HG03045 (cell line): ENCODE data around the gene NTNG1.

Source experiments
- ATAC-seq: cut with Tn5 transposase; IDR thresholded peaks from one replicate; pipeline ENCODE4 v1.9.1; 2021; ENCODE audit warnings: mild to moderate bottlenecking, moderate library complexity; ENCODE audit not compliant: unreplicated experiment

NTNG1 gene

DNA sequence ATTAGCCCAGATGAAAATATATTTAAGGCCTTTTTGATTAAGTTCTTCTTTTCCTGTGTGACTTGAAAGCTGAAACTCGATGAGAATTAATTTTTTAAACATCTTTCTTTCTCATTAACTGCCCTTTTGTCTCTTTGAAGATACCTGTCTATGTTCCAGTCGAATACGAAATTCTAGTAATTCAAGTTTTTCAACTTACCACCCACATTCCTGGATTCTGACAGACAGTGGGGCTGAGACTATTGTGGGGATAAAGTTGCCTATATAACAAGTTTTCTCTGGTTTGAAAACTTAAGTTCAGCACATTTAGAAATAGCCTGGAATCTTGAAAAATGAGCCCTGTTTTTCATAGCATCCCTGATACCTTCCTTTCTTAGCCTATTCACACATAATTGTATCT lies 114.6 kb downstream of the NTNG1 start:
- ATAC-seq: no peak

DNA sequence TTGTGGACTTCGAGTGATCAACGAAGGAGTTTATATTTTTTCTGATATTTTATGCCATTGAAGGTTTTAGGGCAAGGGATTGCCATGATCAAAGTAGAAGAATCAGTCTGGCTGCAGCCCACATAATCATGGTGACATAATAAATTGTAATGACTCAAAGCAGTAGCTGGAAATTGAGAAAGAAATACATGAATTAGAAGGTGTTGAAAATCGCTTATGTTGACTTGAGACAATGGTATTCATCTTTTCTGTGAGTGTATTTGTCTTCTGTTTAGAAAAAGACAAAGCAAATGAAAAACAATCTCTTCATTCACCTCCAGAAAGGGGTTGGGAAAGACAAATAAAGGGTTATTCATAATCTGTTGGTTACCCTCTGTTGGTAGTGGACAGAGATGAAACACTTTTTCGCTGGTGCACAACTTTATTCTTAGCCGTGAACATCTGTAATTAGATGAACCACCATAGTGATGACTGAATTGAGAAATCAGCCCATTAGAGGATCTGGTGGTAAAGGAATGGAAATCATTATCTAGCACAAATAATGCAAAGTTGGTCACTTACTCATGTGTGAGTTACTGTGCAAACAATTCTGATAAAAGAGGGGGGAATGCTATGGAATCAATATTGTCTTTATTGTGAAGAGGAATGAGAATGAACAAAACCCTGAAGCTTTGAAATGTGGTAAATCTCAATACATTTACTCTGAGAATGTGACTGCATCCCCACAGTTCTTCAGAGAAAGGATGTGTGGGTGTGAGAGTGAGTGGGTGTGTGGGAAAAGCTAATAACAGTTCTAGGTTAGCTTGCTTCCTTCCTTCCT lies 121.8 kb downstream of the NTNG1 start:
- ATAC-seq: no peak

DNA sequence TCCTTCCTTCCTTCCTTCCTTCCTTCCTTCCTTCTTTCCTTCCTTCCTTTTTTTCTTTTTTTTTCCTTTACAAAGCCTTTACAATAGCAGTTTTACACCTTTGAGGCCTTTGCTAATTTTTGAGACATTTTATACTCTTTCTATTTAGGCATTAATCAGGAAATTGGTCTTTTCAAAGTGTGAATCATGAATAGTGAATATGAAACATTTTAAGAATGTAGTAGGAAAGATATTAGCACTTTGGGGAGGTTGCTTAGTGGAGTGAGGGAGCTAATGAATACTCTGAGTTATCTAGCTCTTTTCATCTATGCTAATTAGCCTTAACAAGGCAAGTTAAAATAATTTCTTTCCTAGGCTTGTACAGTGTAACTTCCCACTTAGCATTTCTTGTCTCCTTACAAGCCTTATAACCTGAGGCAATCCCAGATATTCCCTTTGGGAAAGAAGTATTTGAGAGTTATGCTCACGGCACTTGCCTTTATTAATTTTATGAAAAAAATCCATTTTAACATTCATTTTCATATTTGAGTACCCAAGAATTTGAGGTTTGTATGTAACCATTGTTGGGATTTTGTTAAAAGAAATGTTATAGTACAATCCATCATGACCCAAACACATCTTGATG lies 122.6 kb downstream of the NTNG1 start:
- no peak for ATAC-seq

DNA sequence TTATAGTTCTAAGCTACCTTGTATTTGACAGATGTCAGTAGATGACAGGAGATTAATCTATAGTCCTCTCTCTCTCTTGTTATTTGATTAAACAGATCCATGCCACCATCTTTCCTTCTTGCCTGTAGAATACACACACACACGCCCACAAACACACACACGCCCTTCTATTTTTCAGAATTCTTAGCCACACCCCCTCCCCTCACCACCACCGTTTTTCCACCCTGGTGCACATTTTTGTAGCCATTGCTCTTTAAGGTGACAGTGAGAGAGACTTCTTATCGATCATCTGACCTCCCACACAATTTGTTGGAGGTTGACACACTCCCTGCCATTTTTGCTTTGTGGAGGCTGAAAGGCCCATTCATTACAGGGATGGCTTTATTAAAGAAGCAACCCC lies 123.2 kb downstream of the NTNG1 start:
- ATAC-seq: no peak

DNA sequence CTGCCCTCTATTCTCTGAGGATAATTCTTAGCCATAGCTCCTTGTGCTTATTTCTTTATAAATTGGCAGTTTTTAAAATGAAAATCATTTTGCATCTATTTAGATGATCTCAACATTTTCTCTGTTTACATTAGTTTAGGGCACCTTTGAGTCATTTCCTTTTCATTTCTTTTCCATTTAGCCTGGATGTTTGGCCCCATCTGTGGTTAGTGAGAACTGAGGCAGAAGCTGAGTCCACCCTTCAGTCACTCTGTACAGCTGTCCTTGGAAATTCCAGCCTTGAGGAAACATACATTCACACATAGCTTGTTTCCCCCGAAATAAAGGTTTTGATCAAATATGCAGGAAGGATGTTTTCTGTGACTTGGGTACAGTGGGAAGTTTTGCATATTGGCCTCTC lies 123.7 kb downstream of the NTNG1 start:
- no peak for ATAC-seq

DNA sequence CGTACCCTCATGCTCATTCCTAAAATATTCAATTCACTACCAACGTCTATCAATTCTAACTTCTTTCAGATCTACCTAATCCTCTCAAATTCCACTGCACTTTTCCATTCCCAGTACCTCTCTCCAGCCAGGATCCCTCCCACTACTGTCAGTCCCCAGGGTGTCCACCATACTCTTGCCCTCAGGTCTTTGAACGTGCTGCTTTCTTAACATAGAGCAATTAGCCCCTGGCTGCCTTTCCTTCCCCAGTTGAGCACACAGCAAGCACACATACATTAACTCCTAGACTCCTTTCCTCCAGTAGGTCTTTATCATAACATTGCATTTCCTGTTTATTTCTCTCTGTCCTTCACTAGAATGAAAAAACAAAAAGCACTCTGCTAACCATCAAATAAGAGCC lies 126.7 kb downstream of the NTNG1 start:
- ATAC-seq: no peak

DNA sequence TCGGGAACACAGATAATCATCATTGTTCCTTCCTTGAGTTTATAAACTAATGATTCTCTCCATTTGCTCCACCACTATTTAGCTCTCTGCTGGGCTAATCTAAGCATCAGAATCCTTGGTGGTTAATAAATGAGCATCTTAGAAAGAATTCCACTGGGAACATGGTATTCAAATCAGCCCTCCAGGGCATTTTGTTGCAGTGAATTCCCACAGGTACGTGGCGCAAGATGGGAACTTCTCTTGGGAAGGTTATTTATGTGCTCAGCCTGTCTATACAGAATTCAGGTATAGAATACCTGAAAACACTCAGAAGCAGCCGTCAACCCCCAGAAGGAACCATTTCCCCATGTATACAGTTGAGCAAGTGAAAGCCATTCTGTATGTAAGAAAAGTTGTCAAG lies 131.5 kb downstream of the NTNG1 start:
- ATAC-seq: no peak

DNA sequence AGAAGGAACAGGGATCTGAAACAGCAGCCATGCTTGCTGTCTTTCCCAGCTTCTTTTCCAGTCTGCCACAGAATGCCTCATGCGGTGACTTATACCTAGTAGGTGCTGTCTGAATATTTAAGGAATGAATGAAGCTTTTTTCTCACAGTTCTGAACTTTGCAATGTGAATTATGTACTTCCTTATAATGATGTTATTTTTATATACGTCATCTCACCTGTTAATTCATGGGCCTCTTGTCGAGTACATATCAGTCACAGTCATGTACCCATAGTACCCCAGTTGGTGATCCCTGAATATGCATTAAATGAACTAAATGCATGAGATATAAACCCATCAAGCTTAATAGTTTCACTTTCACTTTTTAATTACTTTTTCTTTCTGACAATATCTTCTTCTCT lies 132.7 kb downstream of the NTNG1 start:
- ATAC-seq: no peak

DNA sequence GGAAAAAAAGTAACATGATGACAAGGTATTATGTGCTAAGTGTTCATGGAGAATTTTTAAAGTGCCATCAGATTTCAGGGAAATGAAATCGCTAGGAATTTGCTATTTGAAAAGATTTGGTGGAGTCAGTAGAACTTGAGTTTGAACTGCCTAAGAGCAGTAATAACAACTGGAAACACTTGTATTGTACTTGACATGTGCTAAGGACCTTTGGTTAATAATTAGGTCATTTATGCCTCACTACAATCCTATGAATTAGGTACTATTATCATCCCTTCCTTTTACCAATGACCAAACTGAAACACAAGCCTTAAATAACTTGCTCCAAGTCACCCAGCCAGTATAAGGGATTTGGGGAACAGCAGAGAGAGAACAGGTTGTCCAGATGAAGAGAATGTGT lies 133.4 kb downstream of the NTNG1 start:
- no peak for ATAC-seq

DNA sequence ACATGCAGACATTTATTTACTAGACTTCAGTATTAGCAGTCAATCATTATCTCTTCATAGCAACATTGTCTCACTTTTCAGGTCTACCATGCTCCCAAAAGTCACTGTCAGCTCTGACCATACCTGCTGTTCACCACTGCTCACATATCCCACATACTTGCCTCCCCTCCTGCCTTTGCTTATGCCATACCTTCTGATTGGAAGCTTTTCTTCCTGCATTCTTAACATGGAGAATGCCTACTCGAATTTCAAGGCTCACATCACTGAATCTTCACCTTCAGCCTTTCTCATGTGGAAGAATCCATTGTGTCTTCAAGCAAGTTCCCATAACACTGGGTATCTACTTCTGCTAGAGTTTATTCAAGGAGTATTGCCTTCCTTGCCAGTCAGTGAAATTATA lies 135.4 kb downstream of the NTNG1 start:
- no peak for ATAC-seq

DNA sequence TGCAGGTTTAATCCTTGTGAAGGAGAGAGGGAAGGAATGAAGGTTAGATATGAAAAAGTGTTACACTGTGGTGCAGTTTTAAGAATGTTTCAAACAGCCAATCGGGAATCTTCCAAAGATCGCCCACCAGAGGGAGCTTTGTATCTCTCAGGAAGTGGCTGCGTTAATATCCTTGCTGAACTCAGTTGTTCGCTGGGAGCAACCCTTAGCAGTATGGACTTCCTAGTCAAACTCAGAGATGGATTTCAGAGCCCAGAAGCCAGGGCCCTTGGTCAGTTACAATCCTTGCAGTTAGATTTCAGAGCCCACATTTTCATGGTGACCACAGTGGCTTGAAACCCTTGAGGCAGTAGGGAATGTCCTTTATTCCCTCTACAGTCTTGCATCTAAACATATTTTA lies 136.2 kb downstream of the NTNG1 start:
- no peak for ATAC-seq

DNA sequence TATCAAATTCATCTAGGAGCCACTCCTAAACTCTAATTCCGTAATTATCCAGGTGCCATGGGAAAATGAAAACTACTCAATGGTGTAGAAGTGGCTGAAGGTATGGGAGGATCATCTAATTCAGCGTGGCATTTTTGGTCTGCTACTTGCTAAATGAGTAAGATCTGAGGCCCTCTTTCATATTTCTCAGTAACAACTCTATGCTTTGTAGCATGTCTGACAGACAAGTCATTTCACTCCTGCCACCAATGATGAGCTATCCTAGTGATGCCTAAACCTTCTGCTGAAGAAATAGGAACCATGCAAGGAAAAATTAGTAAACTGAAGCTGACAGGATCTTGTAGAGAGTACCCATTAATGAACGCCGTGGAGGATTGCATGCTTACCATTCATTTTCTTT lies 145.3 kb downstream of the NTNG1 start:
- peak; percentile 67 for ATAC-seq

DNA sequence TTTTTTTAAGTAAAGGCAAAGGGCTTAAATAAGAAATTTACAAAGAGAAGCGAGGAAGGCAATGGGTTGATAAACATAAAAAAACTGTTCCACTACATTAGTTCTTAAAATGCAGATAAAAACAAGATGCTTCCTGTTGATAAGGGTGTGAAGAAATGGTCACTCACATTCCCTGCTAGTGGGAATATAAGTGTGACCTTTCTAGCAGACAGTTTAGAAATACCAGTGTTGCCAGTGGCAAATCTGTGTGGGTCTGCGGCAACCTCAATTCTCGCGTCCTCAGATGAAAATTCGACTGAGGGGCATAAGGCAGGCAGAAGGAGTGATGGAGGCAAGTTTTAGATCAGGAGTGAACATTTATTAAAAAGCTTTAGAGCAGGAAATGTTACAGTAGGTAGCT lies 151.1 kb downstream of the NTNG1 start:
- no peak for ATAC-seq

DNA sequence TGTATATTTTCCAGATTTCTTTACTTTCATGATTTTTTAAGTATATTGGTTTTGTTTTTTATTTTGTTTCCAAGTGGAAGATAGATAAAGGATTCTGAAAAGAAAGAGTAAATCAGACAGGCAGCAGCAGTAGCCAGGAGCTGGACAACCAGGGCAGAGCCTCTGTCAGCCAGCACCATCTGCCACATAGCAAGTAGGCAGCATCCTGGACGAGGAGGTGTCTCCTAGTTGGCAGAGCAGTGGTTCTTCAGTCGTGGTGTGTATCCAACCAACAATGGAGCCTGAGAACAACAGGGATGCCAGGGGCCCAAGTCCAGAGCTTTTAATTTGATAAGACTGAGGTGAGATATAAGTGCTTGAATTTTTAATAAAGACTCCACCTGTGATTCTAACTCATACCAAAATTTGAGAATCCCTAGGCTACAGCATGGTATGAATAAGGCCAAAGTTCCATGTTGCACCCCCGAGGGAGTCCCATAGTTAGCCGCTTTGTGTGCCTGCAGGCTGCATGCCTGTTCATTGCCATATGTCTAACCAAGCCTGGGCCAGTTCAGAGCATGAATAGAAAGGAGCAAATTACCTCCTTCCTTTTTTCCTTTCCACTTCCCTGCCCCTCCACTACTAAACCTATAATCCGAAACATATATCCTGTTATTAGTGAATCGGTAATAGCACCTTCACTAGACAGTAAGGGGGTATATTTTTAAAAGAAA lies 153.2 kb downstream of the NTNG1 start:
- no peak for ATAC-seq

DNA sequence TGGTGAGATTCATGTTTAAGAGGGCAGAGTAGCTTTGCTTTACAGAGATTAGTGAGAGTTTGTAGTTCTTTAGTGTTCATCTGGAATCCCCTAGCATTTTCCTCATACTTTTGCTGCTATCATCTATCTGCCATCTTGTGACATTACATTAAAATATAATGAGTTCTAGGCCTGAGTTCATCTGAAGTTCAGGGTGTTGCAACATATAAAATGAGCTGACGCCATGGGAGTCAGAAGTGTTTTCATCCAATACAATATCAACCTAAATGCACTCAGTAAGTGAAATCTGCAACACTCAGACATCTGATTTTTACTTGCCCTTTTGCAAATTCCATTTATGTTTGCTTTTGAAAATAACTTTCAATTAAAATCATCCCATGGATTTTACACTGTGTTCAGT lies 153.8 kb downstream of the NTNG1 start:
- ATAC-seq: no peak

DNA sequence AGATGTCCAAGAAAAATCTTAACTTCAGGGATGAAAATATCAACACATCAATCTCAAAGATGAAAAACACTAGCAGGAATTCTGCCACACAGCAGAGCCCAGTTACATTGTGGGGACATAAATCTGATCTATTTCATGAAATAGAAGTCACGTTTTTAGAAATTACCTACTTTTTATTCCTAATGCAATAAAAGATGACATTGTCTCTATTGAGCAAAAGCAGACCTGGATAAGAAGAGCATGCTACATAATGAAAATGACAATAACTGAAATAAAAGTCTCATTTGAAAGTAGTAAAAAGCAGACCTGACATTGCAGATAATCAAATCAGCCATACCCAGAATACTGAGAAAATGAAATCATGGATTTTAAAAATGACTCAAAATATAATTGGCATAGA lies 156.8 kb downstream of the NTNG1 start:
- no peak for ATAC-seq

DNA sequence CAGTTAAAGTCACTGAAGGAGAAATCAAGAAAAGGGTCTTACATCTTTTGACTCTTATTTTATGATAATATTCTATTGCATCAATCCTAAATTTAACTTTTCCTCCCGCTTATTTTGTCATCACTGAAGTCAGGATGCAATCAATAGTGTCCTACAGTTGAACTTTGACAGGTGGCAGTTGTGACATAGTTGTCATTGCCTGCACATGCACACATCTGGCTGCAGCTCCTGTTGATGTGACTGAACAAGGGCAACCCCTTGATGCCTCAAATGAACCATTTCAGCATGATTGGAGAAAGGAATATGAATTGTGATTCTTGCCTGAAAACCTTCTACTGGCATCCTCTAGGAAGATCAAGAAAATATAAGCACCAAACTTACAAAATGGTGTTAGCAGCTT lies 157.7 kb downstream of the NTNG1 start:
- no peak for ATAC-seq

DNA sequence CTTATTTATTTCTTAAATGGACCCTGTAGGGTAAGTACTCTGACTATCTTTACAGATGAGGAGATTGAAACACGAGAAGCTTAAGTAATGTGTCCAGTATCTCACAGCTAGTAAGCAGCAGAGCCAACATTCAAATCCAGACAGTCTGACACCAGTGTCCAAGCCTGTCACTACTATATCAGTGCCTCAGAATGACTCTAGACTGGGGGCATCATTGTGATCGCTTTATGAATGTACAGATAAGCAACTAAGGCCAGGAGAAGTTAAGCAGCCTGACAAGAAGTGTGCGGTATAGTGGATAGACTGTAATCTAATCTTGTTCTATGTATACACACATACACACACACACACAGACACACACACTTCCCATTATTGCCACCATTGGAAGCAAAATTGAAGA lies 158.7 kb downstream of the NTNG1 start:
- no peak for ATAC-seq

DNA sequence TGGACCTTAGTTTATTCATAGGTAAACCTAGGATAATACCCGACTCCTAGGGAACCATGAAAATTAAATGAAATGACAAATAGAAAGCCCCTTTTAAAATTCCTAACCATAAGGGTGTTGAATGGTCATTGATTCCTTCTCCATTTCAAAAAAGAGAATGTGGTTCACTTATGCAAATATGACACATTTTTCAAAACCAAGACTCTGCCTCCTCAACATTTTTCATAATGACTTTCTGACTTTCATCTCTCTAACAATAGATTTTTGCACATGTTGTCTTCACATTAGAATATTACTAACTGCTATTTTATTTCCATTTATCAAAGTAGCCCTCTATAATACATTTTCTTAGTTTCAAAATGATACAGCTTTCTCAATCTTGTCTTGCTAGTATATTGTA lies 169.1 kb downstream of the NTNG1 start:
- ATAC-seq: no peak

DNA sequence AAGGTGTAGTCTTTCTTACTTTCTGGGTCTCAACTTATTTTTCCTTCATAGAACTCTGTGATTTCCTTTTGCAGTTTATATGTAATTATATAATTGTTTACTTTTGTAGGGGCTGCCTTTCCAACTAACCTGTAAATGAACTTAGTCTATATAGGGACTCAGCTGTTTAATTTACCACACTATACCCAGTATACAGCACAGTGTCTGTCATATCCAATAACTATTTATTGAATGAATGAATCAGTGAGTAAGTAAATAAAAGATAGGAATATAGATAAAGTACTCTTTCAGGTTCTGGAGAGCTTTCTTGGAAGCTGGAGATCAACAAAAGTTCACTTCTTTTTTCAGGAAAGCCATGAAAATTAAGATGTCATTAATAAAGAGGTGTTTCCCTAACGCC lies 174.8 kb downstream of the NTNG1 start:
- ATAC-seq: no peak

DNA sequence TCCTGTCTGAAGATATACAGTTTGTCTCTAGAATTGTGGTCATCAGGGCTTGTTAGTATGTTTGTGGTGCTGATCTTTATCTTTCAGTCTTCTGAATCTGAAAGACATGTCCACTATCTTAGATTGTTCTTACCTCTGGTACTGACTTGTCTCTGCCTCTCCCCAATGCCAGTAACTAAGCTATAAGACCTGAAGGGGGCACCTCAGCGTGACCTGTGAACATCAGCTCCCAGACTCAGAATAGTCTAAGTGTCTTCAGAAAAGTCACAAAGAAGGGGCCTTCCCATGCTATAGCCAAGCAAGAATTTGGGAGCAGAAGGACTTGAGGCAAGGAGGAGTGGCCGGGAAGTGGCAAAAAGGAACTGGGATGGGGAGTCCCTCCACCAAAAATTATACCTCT lies 178.1 kb downstream of the NTNG1 start:
- ATAC-seq: no peak

DNA sequence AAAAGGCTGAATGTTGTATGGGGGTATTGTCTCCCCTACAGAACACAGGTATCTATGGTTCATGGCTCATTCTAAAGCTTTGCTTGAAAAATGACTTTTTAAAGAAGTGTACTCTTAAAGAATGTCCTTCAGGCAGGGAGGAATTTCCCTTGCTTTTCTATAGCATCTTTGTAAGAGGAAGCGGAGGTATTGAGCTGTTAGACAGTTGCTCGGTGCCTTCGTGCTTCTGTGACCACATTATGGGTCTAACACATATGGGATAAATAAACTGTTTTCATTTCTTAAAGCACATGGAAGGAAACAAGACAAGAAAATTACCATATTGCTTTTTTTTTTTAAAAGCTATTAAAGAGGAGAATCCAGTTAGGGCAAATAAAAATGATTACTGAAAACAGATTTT lies 182.9 kb downstream of the NTNG1 start:
- no peak for ATAC-seq
